GM12801 (cell line): Measurements from ENCODE around the gene TUBA3E.
"Not testable (repeated sequence)": the region's sequence is repeated elsewhere in the genome, so short reads cannot be mapped to it uniquely, and the experiment has no call there.

Experiments used
- TF ChIP-seq, protein P1 (sequence below): IDR thresholded peaks from one replicate; pipeline ENCODE4 v1.5.1; 2011; ENCODE audit warnings: control low read depth; ENCODE audit not compliant: insufficient read length; ENCODE audit errors: extremely low read depth

The TUBA3E gene

DNA sequence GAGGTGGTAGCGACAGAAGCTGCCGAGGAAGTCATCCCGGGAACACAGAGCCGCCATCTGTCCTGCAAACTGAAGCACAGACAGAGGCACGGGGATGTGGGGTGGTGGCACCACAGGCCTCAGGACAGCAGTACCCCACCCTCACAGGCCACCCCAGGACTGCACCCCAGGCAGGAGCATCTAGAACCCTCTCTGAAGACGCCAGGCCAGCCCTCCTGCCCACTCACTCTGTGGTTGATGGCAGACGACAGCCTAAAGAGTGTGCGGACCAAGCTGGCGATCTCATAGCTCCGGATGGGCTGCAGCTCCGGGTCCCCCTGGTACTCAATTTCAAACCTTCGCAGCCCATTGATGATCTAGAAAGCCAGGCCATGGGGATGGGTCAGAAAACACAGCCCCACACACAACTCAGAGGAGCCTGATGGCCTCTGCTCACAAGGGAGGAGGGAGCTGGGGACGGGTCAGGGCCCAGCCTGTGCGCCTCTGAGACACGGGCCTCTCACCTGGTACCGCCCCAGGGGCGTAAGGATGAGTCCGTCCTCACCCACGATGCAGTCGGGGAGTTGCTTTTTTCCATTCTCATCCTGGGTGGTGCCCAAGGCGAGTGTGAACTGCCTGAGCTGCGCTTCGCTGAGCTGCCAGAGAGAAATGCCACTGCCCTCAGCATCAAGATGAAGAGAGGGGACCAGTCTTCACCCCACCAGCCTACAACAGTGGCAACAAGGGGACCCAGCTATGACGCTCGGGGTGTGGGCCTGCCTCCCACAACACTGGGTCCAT is 45.2 kb downstream of the TUBA3E start:
- TF ChIP-seq, protein P1, sequence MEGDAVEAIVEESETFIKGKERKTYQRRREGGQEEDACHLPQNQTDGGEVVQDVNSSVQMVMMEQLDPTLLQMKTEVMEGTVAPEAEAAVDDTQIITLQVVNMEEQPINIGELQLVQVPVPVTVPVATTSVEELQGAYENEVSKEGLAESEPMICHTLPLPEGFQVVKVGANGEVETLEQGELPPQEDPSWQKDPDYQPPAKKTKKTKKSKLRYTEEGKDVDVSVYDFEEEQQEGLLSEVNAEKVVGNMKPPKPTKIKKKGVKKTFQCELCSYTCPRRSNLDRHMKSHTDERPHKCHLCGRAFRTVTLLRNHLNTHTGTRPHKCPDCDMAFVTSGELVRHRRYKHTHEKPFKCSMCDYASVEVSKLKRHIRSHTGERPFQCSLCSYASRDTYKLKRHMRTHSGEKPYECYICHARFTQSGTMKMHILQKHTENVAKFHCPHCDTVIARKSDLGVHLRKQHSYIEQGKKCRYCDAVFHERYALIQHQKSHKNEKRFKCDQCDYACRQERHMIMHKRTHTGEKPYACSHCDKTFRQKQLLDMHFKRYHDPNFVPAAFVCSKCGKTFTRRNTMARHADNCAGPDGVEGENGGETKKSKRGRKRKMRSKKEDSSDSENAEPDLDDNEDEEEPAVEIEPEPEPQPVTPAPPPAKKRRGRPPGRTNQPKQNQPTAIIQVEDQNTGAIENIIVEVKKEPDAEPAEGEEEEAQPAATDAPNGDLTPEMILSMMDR: no peak

DNA sequence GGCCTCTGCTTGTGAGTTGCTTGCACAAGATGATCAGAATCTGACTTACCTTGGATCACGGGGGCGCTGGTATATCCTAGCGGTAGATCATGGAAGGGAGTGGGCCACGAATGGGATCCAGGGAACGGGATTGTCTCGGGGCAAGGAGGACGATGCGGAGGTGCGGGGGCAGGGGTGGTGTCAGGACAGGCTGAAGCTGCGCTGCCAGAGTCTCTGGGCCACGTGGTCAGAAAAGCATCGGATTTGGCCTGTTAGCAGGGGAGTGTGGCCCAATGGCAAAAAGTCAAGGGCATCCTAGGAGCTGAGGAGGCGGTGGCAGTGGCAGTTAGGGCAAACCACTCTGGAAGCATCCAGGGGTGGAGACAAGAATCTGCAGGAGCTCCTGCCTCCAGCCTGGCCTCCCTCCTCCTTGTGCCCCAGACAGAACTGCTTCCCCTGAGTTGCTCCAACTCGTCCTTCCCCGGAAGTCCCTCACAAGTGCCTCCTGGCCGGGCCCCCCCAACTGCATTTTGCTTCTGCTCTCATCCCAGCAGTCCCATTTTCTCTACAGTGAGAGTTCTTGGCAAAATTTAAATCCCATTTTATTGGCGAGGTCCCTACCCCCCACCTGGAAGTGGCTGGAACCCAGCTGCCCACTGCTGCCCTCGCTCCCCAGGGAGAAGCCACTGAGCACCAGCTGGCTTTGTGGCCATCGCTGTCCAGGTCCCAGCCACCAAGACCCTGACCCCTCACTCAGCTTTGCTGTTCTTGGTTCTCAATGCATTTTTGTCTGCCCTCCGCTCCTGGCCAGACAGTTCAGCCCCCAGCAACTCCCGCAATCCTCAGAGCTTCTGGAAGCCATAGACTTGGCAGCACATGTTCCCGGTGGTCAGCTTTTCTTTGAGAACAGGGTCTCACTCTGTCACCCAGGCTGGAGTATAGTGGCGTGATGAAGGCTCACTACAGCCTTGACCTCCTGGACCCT is 47.8 kb downstream of the TUBA3E start:
- TF ChIP-seq, protein P1: no peak

DNA sequence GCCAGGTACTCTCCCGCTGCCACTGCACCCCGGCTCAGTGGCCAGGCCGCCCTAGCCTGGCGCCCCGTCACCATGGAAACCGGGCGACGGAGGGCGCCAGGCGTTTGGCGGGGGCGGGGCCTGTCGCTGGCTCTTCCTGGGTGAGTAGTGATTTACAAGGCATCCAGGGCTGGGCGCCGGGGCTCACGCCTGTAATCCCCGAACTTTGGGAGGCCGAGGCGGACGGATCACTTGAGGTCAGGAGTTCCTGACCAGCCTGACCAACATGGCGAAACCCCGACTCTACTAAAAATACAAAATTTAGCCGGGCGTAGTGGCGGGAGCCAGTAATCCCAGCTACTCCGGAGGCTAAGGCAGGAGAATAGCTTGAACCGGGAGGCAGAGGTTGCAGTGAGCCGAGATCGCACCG is 53.2 kb downstream of the TUBA3E start, which contains the start of gene CCDC74B:
CCDC74B (minus strand) TSS at position 107 of the 409 bp plus-strand sequence. CDS start 116 bp downstream, outside the sequence.
- TF ChIP-seq, protein P1: not testable (repeated sequence)
